HG02943 (cell line): ENCODE results near the gene PANX1.

Source experiments
- ATAC-seq: cut with Tn5 transposase; IDR thresholded peaks from one replicate; pipeline ENCODE4 v1.9.1; 2021; ENCODE audit warnings: mild to moderate bottlenecking, low read depth, moderate library complexity; ENCODE audit not compliant: unreplicated experiment

The PANX1 gene

GRCh38 chr11:94183251-94183885 is 54.7 kb downstream of the PANX1 start:
- no peak for ATAC-seq

- ATAC-seq, result no peak
These were observed 55.2 kb downstream of the PANX1 start for GRCh38 chr11:94183886-94184264.

- no peak for ATAC-seq
These were observed 55.7 kb downstream of the PANX1 start for GRCh38 chr11:94184362-94184761.

- no peak for ATAC-seq
These were observed 56.2 kb downstream of the PANX1 start for GRCh38 chr11:94184846-94185245.

- ATAC-seq, result no peak
These were observed 56.9 kb downstream of the PANX1 start for GRCh38 chr11:94185416-94186084.

- ATAC-seq, result no peak
These were observed 57.9 kb downstream of the PANX1 start for GRCh38 chr11:94186342-94187203.

- ATAC-seq, result no peak
These were observed 64.6 kb downstream of the PANX1 start for GRCh38 chr11:94193288-94193687.

- no peak for ATAC-seq
These were observed 66.1 kb downstream of the PANX1 start for GRCh38 chr11:94194712-94195111.

- no peak for ATAC-seq
These were observed 67.7 kb downstream of the PANX1 start for GRCh38 chr11:94196363-94196762.

- no peak for ATAC-seq
These were observed 70.1 kb downstream of the PANX1 start for GRCh38 chr11:94198718-94199117.

- ATAC-seq, result no peak
These were observed 70.8 kb downstream of the PANX1 start for GRCh38 chr11:94199136-94200130.

GRCh38 chr11:94201004-94201465 is 72.4 kb downstream of the PANX1 start:
- ATAC-seq, result no peak

- no peak for ATAC-seq
These were observed 74.4 kb downstream of the PANX1 start for GRCh38 chr11:94203070-94203469.

GRCh38 chr11:94211261-94211830 is 82.7 kb downstream of the PANX1 start:
- ATAC-seq, result no peak

GRCh38 chr11:94212898-94213297 is 84.3 kb downstream of the PANX1 start:
- ATAC-seq, result no peak

- ATAC-seq, result no peak
These were observed 89.1 kb downstream of the PANX1 start for GRCh38 chr11:94217705-94218104.

- ATAC-seq, result no peak
These were observed 89.7 kb downstream of the PANX1 start for GRCh38 chr11:94218372-94218771.

- no peak for ATAC-seq
These were observed 91.1 kb downstream of the PANX1 start for GRCh38 chr11:94219771-94220170.

GRCh38 chr11:94224078-94224477 is 95.4 kb downstream of the PANX1 start:
- ATAC-seq, result no peak
